Measurements from ENCODE around the gene PCK2. TPM values are rescaled to one million over a fixed set of nuclear protein-coding genes. Genes with fewer than 3 reads are reported as not detected.

PCK2 gene
- total and polyA plus RNA-seq, 2 of the 13 experiments (the other 11 are each of a cell fraction or from before 2014, with no cell fraction given) = 129 to 272 TPM

DNA sequence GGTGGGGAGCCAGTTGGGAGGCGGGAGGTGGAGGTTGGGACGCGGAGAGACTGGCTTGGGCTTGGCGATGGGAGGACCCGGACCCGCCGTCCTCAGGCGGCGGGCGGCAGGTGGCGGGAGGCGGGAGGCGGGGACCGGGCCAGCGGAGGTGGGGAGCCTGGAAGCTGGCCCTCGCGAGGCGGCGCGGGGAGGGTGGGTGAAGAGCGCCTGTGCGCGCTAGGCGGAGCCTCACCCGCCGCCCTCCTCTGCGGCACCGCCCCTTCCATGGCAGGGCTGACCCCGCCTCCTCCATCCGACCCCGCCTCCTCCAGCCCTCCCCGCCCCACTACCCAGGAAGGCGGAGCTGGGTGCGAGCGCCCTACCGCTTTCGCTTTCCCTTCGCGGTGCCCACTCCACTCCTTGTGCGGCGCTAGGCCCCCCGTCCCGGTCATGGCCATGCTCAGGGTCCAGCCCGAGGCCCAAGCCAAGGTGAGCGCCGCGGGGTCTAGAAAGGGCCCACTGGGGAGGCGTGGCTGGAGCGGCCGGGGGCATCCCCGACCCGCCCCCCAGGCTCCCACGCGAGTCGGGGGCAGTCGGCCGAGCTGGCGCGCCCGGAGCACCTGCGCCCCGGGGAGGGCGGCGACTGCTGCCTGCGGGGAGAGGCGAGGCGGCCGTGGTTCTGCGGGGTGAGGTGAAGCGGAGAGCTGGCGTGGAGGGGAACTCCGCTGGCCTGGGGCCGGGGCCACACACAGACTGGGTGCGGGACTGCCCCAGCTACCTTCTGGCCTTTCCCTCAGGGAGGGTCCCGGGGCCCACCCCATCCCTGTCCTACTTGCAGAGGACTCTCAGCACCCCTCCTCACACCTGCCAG, 41.9 kb downstream of the PCK2 start, which contains the start of gene PSME1 (continued):
- TF ChIP-seq, protein P1, sequence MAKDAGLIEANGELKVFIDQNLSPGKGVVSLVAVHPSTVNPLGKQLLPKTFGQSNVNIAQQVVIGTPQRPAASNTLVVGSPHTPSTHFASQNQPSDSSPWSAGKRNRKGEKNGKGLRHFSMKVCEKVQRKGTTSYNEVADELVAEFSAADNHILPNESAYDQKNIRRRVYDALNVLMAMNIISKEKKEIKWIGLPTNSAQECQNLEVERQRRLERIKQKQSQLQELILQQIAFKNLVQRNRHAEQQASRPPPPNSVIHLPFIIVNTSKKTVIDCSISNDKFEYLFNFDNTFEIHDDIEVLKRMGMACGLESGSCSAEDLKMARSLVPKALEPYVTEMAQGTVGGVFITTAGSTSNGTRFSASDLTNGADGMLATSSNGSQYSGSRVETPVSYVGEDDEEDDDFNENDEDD (CRISPR knock-in tag; IDR thresholded peaks at IDR 0.05; ENCODE audit: borderline replicate concordance) = peak; percentile 93
- TF ChIP-seq ZNF317 (CRISPR knock-in tag; IDR thresholded peaks at IDR 0.05) (peak; percentile 73), TCF12 (IDR thresholded peaks at IDR 0.05) (no peak), TCF12 (CRISPR knock-in tag; IDR thresholded peaks at IDR 0.05) (peak; percentile 93), SNAPC2 (CRISPR knock-in tag; IDR thresholded peaks at IDR 0.05) (peak; percentile 62; the same call in 1 of the 2 replicates), DNMT3B (CRISPR knock-in tag; conservative IDR thresholded peaks at IDR 0.05) (no peak; the same call in 1 of the 2 replicates), ZNF33A (CRISPR knock-in tag; IDR thresholded peaks at IDR 0.05; ENCODE audit: borderline replicate concordance) (no peak), ZNF530 (CRISPR knock-in tag; IDR thresholded peaks at IDR 0.05; ENCODE audit: low read depth) (no peak), MTA3 (CRISPR knock-in tag; IDR thresholded peaks at IDR 0.05) (no peak), ATF7 (IDR thresholded peaks at IDR 0.05) (no peak), ATF7 (CRISPR knock-in tag; IDR thresholded peaks at IDR 0.05) (peak; percentile 63; the same call in 1 of the 2 replicates), RNF2 (conservative IDR thresholded peaks at IDR 0.05; ENCODE audit: low read depth) (peak; percentile 55; the same call in 1 of the 2 replicates), NCOR1 (IDR thresholded peaks at IDR 0.05; ENCODE audit: borderline replicate concordance, low read length) (peak; percentile 66; the same call in 1 of the 2 replicates), NR2F1 (CRISPR knock-in tag; IDR thresholded peaks at IDR 0.05) (no peak)
- TF ChIP-seq, protein P2, sequence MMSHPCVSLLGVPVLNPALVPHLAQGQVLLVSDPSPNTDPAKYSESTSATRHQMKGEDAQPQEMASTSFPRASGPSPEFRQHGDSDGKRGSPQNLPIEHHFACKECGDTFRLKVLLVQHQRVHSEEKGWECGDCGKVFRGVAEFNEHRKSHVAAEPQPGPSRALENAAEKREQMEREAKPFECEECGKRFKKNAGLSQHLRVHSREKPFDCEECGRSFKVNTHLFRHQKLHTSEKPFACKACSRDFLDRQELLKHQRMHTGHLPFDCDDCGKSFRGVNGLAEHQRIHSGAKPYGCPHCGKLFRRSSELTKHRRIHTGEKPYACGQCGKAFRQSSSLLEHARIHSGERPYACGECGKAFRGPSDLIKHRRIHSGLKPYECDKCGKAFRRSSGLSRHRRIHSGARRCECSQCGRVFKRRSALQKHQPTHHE (CRISPR knock-in tag; IDR thresholded peaks at IDR 0.05; ENCODE audit: borderline replicate concordance) = peak; percentile 67; the same call in 1 of the 2 replicates
- TF ChIP-seq, protein P3, sequence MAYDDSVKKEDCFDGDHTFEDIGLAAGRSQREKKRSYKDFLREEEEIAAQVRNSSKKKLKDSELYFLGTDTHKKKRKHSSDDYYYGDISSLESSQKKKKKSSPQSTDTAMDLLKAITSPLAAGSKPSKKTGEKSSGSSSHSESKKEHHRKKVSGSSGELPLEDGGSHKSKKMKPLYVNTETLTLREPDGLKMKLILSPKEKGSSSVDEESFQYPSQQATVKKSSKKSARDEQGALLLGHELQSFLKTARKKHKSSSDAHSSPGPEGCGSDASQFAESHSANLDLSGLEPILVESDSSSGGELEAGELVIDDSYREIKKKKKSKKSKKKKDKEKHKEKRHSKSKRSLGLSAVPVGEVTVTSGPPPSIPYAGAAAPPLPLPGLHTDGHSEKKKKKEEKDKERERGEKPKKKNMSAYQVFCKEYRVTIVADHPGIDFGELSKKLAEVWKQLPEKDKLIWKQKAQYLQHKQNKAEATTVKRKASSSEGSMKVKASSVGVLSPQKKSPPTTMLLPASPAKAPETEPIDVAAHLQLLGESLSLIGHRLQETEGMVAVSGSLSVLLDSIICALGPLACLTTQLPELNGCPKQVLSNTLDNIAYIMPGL (CRISPR knock-in tag; IDR thresholded peaks at IDR 0.05; ENCODE audit: borderline replicate concordance in 1 of 2, low read depth in 1 of 2) = peak; percentile 86 to 96
- TF ChIP-seq, protein P4, sequence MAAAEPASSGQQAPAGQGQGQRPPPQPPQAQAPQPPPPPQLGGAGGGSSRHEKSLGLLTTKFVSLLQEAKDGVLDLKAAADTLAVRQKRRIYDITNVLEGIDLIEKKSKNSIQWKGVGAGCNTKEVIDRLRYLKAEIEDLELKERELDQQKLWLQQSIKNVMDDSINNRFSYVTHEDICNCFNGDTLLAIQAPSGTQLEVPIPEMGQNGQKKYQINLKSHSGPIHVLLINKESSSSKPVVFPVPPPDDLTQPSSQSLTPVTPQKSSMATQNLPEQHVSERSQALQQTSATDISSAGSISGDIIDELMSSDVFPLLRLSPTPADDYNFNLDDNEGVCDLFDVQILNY (CRISPR knock-in tag; conservative IDR thresholded peaks at IDR 0.05) = peak; percentile 75
- TF ChIP-seq, protein P5, sequence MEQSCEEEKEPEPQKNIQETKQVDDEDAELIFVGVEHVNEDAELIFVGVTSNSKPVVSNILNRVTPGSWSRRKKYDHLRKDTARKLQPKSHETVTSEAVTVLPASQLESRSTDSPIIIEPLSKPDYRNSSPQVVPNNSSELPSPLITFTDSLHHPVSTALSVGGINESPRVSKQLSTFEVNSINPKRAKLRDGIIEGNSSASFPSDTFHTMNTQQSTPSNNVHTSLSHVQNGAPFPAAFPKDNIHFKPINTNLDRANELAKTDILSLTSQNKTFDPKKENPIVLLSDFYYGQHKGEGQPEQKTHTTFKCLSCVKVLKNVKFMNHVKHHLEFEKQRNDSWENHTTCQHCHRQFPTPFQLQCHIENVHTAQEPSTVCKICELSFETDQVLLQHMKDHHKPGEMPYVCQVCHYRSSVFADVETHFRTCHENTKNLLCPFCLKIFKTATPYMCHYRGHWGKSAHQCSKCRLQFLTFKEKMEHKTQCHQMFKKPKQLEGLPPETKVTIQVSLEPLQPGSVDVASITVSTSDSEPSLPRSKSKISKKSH (CRISPR knock-in tag; IDR thresholded peaks at IDR 0.05; ENCODE audit: borderline replicate concordance) = no peak
- TF ChIP-seq, protein P6, sequence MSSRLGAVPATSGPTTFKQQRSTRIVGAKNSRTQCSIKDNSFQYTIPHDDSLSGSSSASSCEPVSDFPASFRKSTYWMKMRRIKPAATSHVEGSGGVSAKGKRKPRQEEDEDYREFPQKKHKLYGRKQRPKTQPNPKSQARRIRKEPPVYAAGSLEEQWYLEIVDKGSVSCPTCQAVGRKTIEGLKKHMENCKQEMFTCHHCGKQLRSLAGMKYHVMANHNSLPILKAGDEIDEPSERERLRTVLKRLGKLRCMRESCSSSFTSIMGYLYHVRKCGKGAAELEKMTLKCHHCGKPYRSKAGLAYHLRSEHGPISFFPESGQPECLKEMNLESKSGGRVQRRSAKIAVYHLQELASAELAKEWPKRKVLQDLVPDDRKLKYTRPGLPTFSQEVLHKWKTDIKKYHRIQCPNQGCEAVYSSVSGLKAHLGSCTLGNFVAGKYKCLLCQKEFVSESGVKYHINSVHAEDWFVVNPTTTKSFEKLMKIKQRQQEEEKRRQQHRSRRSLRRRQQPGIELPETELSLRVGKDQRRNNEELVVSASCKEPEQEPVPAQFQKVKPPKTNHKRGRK (CRISPR knock-in tag; IDR thresholded peaks at IDR 0.05) = peak; percentile 28; the same call in 1 of the 2 replicates
